HepG2 (cell line): ENCODE results near the gene SH2D1B. TPM values are rescaled to one million over a fixed set of nuclear protein-coding genes. Genes with fewer than 3 reads are reported as not detected.
"Not testable (repeated sequence)": the region's sequence is repeated elsewhere in the genome, so short reads cannot be mapped to it uniquely, and the experiment has no call there.

Experiments used
- ATAC-seq: fragments of 200-7000 bp; cut with Tn5 transposase; 3 replicates; pipeline ENCODE4 v1.9.1; 2020; ENCODE audit warnings: mild to moderate bottlenecking, moderate library complexity
- BruUV-seq: library from RNA; stranded (reverse); fragments of 400-500 nt; replicated peaks from 2 replicates; lab custom pipeline; 2021; lab: Mats Ljungman, UMichigan
- CTCF ChIA-PET: fragments of 300-600 bp; formaldehyde crosslinking; extraction: SDS; loops from one replicate; lab custom pipeline; 2021; ENCODE audit warnings: low total read pairs, inconsistent platforms, low intra/inter-chr PET ratio; lab: Yijun Ruan, JAX
- POLR2A ChIA-PET: fragments of 350-600 bp; sonication (Branson Sonifier 250); formaldehyde crosslinking; loops from one replicate; lab custom pipeline; 2020; ENCODE audit warnings: antibody characterized with exemption, inconsistent platforms; lab: Yijun Ruan, JAX
- DNase-seq: peaks from one replicate; pipeline ENCODE4 v3.0.0-alpha.2; 2015; ENCODE audit warnings: low spot score
- FAIRE-seq: peaks from 3 replicates; lab custom pipeline; 2011; peaks lifted over from hg19 to GRCh38; lab: Jason Lieb, UNC
- H2AFZ ChIP-seq: one replicate; pipeline ENCODE4 v1.6.1; 2011; ENCODE audit warnings: low read length, inconsistent platforms
- H3K27ac ChIP-seq: fragments of 300-600 bp; 3 replicates; pipeline ENCODE4 v1.8.0; 2011; ENCODE audit warnings: mixed run types, mild to moderate bottlenecking, mixed read lengths, low read length, inconsistent platforms; ENCODE audit not compliant: insufficient read depth; ENCODE audit errors: extremely low read length
- H3K27me3 ChIP-seq, 2 experiments: fragments of 200-600 bp in 1 of 2; 2 replicates in 1 of 2; 3 replicates in 1 of 2; pipeline versions ENCODE4 v1.6.0 to v1.8.0; 2011; ENCODE audit warnings: low read length in 2 of 2, mild to moderate bottlenecking in 2 of 2, moderate library complexity in 2 of 2, inconsistent platforms in 1 of 2; ENCODE audit not compliant: insufficient read depth in 2 of 2, control insufficient read depth in 1 of 2
- H3K36me3 ChIP-seq, 2 experiments: fragments of 200-600 bp in 1 of 2; replicated peaks in 1 of 2; 2 replicates in 1 of 2; 3 replicates in 1 of 2; pipeline versions ENCODE4 v1.5.1 to v1.8.0; 2011; ENCODE audit warnings: low read length in 2 of 2, inconsistent platforms in 1 of 2; ENCODE audit not compliant: insufficient read depth in 2 of 2, control insufficient read depth in 1 of 2
- H3K4me1 ChIP-seq: 2 replicates; pipeline ENCODE4 v1.5.1; 2012; ENCODE audit warnings: low read length, inconsistent platforms; ENCODE audit not compliant: insufficient read depth
- H3K4me2 ChIP-seq: 2 replicates; pipeline ENCODE4 v1.6.0; 2011; ENCODE audit warnings: low read depth, low read length, inconsistent platforms
- H3K4me3 ChIP-seq, 3 experiments: fragments of 200-600 bp in 1 of 3; sonication (generic), shearing (Covaris generic) in 1 of 3; replicated peaks in 1 of 3; 2 replicates each; pipeline ENCODE4 v1.5.1; 2011 to 2016; ENCODE audit warnings: low read length in 3 of 3, inconsistent platforms in 2 of 3, low read depth in 2 of 3, mild to moderate bottlenecking in 2 of 3, control low read depth in 1 of 3, mixed read lengths in 1 of 3; ENCODE audit not compliant: insufficient read depth in 1 of 3
- H3K79me2 ChIP-seq: one replicate; pipeline ENCODE4 v1.6.1; 2011; ENCODE audit warnings: low read length, inconsistent platforms; ENCODE audit not compliant: insufficient read depth
- H3K9ac ChIP-seq: 2 replicates; pipeline ENCODE4 v1.6.0; 2011; ENCODE audit warnings: mild to moderate bottlenecking, low read depth, low read length, inconsistent platforms; ENCODE audit not compliant: insufficient read depth
- H3K9me3 ChIP-seq: 2 replicates; pipeline ENCODE4 v1.5.1; 2012; ENCODE audit warnings: mild to moderate bottlenecking, low read length
- H4K20me1 ChIP-seq: 2 replicates; pipeline ENCODE4 v1.6.0; 2011; ENCODE audit warnings: inconsistent platforms, mild to moderate bottlenecking, low read length, moderate library complexity; ENCODE audit not compliant: insufficient read depth
- HIVEP1 ChIP-seq: sonication (generic); formaldehyde crosslinking; IDR thresholded peaks from 2 replicates; pipeline ENCODE4 v1.4.0; 2020; ENCODE audit warnings: mild to moderate bottlenecking, missing genetic modification reagents
- IRX3 ChIP-seq: sonication (generic); formaldehyde crosslinking; IDR thresholded peaks from 2 replicates; pipeline ENCODE4 v1.8.1; 2023; ENCODE audit warnings: mild to moderate bottlenecking, low read depth, missing genetic modification reagents, borderline replicate concordance
- NRL ChIP-seq: sonication (generic); formaldehyde crosslinking; IDR thresholded peaks from 2 replicates; pipeline ENCODE4 v1.5.0; 2020; ENCODE audit warnings: missing genetic modification reagents, mild to moderate bottlenecking, moderate library complexity, borderline replicate concordance
- WGBS: methylation state at CpG from one replicate; pipeline ENCODE4 v1.1.6; 2017; ENCODE audit warnings: low lambda C conversion rate; 5-methylcytosine and 5-hydroxymethylcytosine counted together
- in situ Hi-C: cut with HindIII; loops from 2 replicates; pipeline ENCODE4 v1.10.0; 2017; ENCODE audit warnings: low pct_unique_long_range_greater_than_20kb; ENCODE audit not compliant: extremely low pct_ligation_motif_present
- intact Hi-C: fragments of 100-400 bp; cut with micrococcal nuclease; formaldehyde crosslinking; loops from one replicate; pipeline ENCODE4 v1.10.0; 2022; ENCODE audit not compliant: unreplicated experiment
- polyA plus RNA-seq, 8 experiments: library from polyadenylated mRNA; depleted of rRNA in 3 of 8; stranded (reverse) in 7 of 8; unstranded in 1 of 8; fragments of >200 nt; fragmentation: Illumina TruSeq in 4 of 8; extraction: Trizol in 4 of 8; gene quantifications; 2 replicates each; pipeline versions ENCODE4 v1.2.1 to v1.2.3, GENCODE V29; 2011 to 2016; ENCODE audit warnings: low read depth in 4 of 8, missing spikeins in 1 of 8, mixed read lengths in 1 of 8; ENCODE audit not compliant: insufficient read depth in 1 of 8
- total RNA-seq, 5 experiments: library from RNA; depleted of rRNA; stranded (reverse); fragments of >200 nt; fragmentation: Illumina TruSeq; extraction: Trizol; gene quantifications; 2 replicates each; pipeline ENCODE4 v1.2.3, GENCODE V29; 2016; ENCODE audit warnings: low read depth in 1 of 5

SH2D1B gene
- total and polyA plus RNA-seq, 2 of the 13 experiments (the other 11 are each of a cell fraction or from before 2014, with no cell fraction given), result not detected

DNA sequence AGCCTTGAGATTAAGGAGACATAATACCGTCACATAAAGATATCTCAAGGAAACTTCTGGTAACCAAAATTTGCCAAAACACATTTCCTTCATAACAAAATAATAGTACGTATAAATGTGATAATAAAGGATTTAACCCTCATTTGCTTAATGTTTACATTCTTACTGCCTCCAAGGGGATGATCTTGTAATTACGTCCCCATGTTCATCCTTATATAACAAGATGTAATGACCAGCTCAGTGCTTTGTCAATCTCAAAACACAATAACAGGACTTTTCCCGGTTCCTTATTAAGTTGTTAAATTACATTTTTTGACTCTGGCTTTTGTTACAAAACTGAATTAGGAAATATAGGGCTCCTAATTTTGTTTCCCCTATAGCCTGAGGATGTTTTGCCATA, 44.4 kb upstream of the SH2D1B start:
- no peak for TF ChIP-seq NRL
- TF ChIP-seq HIVEP1 (CRISPR knock-in tag), result no peak
- TF ChIP-seq IRX3, result no peak
- H3K4me3 ChIP-seq, result no peak overlapping the region
- ChIA-PET POLR2A (no interaction called here), CTCF (no interaction called here)
- DNase-seq (no peak), ATAC-seq (no peak), FAIRE-seq (no peak)
- H2AFZ ChIP-seq, result no peak overlapping the region
- BruUV-seq, result no TSS peak
- H3K79me2 ChIP-seq, result no peaks in the 10 kb centered on the region
- no peak overlapping the region for H3K9ac ChIP-seq
- H3K4me1 ChIP-seq, result no peaks in the 10 kb centered on the region
- 49% methylated on average over 4 of the region's 4 CpGs for WGBS
- intact Hi-C loops, result no loop called here
- no peaks in the 10 kb centered on the region for H4K20me1 ChIP-seq
- in situ Hi-C loops, result no loop called here
- H3K27ac ChIP-seq, result no peak overlapping the region
- no peak overlapping the region for H3K4me2 ChIP-seq
- H3K9me3 ChIP-seq, result no peaks in the 10 kb centered on the region
- H3K27me3 ChIP-seq, result no peaks in the 10 kb centered on the region
- H3K36me3 ChIP-seq, result no peaks in the 10 kb centered on the region

DNA sequence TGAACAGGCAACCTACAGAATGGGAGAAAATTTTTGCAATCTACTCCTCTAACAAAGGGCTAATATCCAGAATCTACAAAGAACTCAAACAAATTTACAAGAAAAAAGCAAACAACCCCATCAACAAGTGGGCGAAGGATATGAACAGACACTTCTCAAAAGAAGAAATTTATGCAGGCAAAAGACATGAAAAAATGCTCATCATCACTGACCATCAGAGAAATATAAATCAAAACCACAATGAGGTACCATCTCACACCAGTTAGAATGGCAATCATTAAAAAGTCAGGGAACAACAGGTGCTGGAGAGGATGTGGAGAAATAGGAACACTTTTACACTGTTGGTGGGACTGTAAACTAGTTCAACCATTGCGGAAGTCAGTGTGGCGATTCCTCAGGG, 42.4 kb upstream of the SH2D1B start:
- H3K36me3 ChIP-seq, DNase-seq, H3K27ac ChIP-seq, H3K9me3 ChIP-seq, intact Hi-C loops, H3K4me1 ChIP-seq, H3K9ac ChIP-seq, BruUV-seq, H3K79me2 ChIP-seq, FAIRE-seq, POLR2A ChIA-PET, CTCF ChIA-PET, H4K20me1 ChIP-seq, H2AFZ ChIP-seq, ATAC-seq, H3K4me3 ChIP-seq, H3K27me3 ChIP-seq, in situ Hi-C loops, H3K4me2 ChIP-seq: not testable (repeated sequence)
- WGBS, result 51% methylated on average over 3 of the region's 3 CpGs
